Lower lobe of right lung (tissue), 2 donors: Measurements from ENCODE around the gene PTPRU. TPM values are rescaled to one million over a fixed set of nuclear protein-coding genes. Genes with fewer than 3 reads are reported as not detected.

Experiments used
- ATAC-seq, 2 donors: fragments of 200-7000 bp; cut with Tn5 transposase; one replicate each; pipeline ENCODE4 v1.9.1; 2020 to 2022; ENCODE audit warnings: mild to moderate bottlenecking in 2 of 2, moderate library complexity in 2 of 2
- DNase-seq: peaks from one replicate; pipeline ENCODE4 v3.0.0-alpha.2; 2020
- H3K27ac ChIP-seq: fragments of 200-600 bp; one replicate; pipeline ENCODE4 v1.8.0; 2022
- H3K27me3 ChIP-seq: fragments of 200-600 bp; one replicate; pipeline ENCODE4 v1.8.0; 2022; ENCODE audit warnings: low read depth
- H3K36me3 ChIP-seq: fragments of 200-600 bp; one replicate; pipeline ENCODE4 v1.8.0; 2022; ENCODE audit warnings: mild to moderate bottlenecking
- H3K4me1 ChIP-seq: fragments of 200-600 bp; one replicate; pipeline ENCODE4 v1.8.0; 2022
- H3K4me3 ChIP-seq: fragments of 200-600 bp; one replicate; pipeline ENCODE4 v1.8.0; 2022; ENCODE audit warnings: mild to moderate bottlenecking
- H3K9me3 ChIP-seq: fragments of 200-600 bp; one replicate; pipeline ENCODE4 v1.8.0; 2022
- CTCF ChIP-seq: fragments of 200-600 bp; IDR thresholded peaks from one replicate; pipeline ENCODE4 v1.8.0; 2022; ENCODE audit warnings: antibody characterized with exemption, mild to moderate bottlenecking
- intact Hi-C: fragments of 100-400 bp; cut with DNase I; formaldehyde crosslinking; loops from one replicate; pipeline ENCODE4 v1.11.0; 2022
- total RNA-seq: library from RNA; stranded (reverse); fragmentation: NEBNext Ultra II Directional; extraction: Animal tissue kit (Norgen Biotek cat#: 25700); gene quantifications from one replicate; pipeline ENCODE4 v1.2.1, GENCODE V29; 2021
- donor health status: DM: no; HTN: yes; CAD: no; lungs with severe emphysema.

PTPRU gene
- total RNA-seq, 1 donor from 2014 or later: 35.1 TPM

GRCh38 chr1:29251164-29252124 lies 15.1 kb downstream of the PTPRU start:
- no peaks in the 10 kb centered on the region for H3K4me1 ChIP-seq
- H3K27me3 ChIP-seq: no peaks in the 10 kb centered on the region
- H3K9me3 ChIP-seq: no peaks in the 10 kb centered on the region
- no peak overlapping the region for H3K27ac ChIP-seq
- TF ChIP-seq CTCF: no peak
- no peak overlapping the region for H3K4me3 ChIP-seq
- H3K36me3 ChIP-seq: no peaks in the 10 kb centered on the region
- ATAC-seq (no peak), DNase-seq (no peak)
- intact Hi-C loops: no loop called here

GRCh38 chr1:29253180-29253579 lies 16.9 kb downstream of the PTPRU start:
- DNase-seq: no peak
- H3K9me3 ChIP-seq: no peaks in the 10 kb centered on the region
- H3K27me3 ChIP-seq: peaks cover 8% of the 10 kb centered on the region
- TF ChIP-seq CTCF: no peak
- H3K36me3 ChIP-seq: no peaks in the 10 kb centered on the region
- intact Hi-C loops: no loop called here
- ATAC-seq: no peak
- no peak overlapping the region for H3K27ac ChIP-seq
- no peaks in the 10 kb centered on the region for H3K4me1 ChIP-seq
- H3K4me3 ChIP-seq: no peak overlapping the region

GRCh38 chr1:29254346-29254745 lies 18.0 kb downstream of the PTPRU start:
- ATAC-seq (no peak), DNase-seq (no peak)
- intact Hi-C loops: no loop called here
- H3K4me3 ChIP-seq: no peak overlapping the region
- H3K4me1 ChIP-seq: peaks cover 6% of the 10 kb centered on the region
- H3K9me3 ChIP-seq: no peaks in the 10 kb centered on the region
- no peak for TF ChIP-seq CTCF
- no peak overlapping the region for H3K27ac ChIP-seq
- no peaks in the 10 kb centered on the region for H3K36me3 ChIP-seq
- peaks cover 17% of the 10 kb centered on the region for H3K27me3 ChIP-seq

- no peak overlapping the region for H3K4me3 ChIP-seq
- intact Hi-C loops: no loop called here
- no peak for DNase-seq
Observed at GRCh38 chr1:29255134-29255666, 18.9 kb downstream of the PTPRU start.

GRCh38 chr1:29256394-29256793 lies 20.1 kb downstream of the PTPRU start:
- TF ChIP-seq CTCF: no peak
- intact Hi-C loops: no loop called here

More at GRCh38 chr1:29255134-29255666, 18.9 kb downstream of the PTPRU start:
- no peak overlapping the region for H3K27ac ChIP-seq
- H3K9me3 ChIP-seq: no peaks in the 10 kb centered on the region
- no peak for ATAC-seq
- peaks cover 11% of the 10 kb centered on the region for H3K4me1 ChIP-seq
- no peaks in the 10 kb centered on the region for H3K36me3 ChIP-seq
- no peak for TF ChIP-seq CTCF
- peaks cover 18% of the 10 kb centered on the region for H3K27me3 ChIP-seq

More at GRCh38 chr1:29256394-29256793, 20.1 kb downstream of the PTPRU start:
- Histone ChIP-seq H3K36me3 (peaks cover 5% of the 10 kb centered on the region), H3K27me3 (peaks cover 27% of the 10 kb centered on the region), H3K27ac (no peak overlapping the region), H3K4me1 (peaks cover 11% of the 10 kb centered on the region), H3K4me3 (no peak overlapping the region), H3K9me3 (no peaks in the 10 kb centered on the region)
- no peak for ATAC-seq
- DNase-seq: no peak
